Nucleus accumbens (tissue), 56 donors: Measurements from ENCODE around the gene FUT1.
"Not testable (repeated sequence)": the region's sequence is repeated elsewhere in the genome, so short reads cannot be mapped to it uniquely, and the experiment has no call there.

ENCODE experiments used
- DNase-seq, 56 donors: peaks; one replicate each; lab custom pipeline; 2025; lab: John Stamatoyannopoulos, UW

FUT1 gene

GRCh38 chr19:48752496-48753365 lies at the start of gene FUT1:
TSS of gene FUT1 (minus strand) at chr19:48752641. CDS start at chr19:48751281, 1,360 bp downstream.
- peak in 1 of 56 donors; percentile 14 for DNase-seq

DNA sequence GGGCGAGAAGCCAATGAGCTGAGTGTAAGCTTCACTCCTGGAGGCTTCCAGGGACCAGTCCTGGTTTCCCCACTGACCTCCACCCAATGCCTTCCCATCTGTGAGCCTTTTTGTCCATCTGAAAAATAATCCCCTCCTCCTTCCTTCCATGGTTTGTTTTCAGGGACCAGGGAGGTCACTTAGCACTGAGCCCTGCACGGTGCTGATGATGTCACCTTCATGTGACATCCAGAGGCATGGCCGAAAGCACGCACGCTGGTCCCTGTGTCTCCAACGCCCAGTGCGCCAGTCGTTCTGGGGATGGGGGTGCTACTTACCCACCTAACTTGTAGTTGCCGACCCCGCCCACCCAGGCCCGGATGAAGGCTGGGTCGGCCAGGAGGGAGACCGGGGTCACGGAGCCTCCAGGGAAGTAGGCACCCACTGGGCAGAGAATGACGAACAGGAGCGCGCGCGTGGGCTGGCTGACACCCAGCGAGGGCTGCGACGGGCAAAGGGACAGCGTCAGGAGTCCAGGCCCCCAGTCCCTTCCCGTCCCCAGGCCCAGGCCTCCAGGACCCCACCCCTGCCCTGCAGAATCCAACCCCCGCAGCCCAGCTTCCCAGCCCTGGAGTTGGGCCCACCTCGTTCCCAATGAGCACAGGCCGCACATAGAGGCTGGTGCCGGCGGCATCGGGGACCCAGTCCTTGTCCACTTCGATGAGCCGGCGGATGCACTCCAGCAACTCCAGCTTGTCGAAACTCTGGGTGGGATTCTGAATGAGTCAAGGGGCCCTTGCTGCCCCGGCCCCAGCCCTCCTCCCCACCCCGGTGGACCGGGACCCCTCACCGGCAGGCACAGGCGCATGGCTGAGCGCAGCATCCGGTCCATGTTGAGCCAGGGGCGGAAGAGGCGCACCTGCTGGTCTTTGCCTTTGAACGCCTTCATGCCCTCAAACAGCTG lies 47.2 kb upstream of the FUT1 start:
- no peak for DNase-seq

- DNase-seq: no peak
Observed at GRCh38 chr19:48798937-48799336, 46.5 kb upstream of the FUT1 start.

GRCh38 chr19:48797103-48797502 lies 44.7 kb upstream of the FUT1 start:
- DNase-seq: no peak

GRCh38 chr19:48796298-48797083 lies 44.0 kb upstream of the FUT1 start:
- DNase-seq: no peak

DNA sequence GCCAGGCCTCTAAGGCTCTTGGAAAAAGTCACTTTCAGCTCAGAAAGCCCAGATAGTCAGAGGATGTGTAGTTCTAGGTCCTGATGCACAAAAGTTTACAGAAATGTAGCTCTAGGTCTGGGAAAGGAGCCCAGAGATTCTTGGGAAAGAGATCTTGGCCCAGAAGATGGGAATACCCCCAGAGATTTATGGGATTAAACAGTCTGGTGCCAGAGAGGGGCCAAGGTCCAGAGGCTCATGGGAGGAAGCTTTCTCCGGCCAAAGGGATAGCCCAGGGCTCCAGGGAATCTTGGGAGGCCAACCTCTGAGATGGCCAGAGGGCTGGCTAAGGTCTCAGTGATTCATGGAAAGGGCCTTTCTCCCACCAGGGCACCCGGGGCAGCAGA lies 43.2 kb upstream of the FUT1 start:
- DNase-seq: peak in 1 of 56 donors; percentile 56

- DNase-seq: peak; percentile 73 to 99 (median 91)
Observed at GRCh38 chr19:48795055-48795684, 42.7 kb upstream of the FUT1 start.

DNA sequence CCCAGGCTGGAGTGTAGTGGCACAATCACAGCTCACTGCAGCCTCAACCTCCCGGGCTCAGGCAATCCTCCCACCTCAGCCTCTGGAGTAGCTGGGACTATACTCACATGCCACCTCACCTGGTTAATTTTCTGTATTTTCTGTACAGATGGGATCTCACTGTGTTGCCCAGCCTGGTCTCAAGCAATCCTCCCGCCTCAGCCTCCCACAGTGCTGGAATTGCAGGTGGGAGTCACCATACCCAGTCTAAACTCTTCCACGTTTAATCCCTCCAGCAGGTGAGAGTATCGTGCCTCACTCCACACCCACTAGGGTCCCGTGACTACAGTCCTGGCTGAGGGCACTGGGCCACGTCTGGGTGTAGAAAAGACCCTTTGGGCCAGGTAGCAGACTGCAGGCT lies 41.9 kb upstream of the FUT1 start:
- no peak for DNase-seq

DNA sequence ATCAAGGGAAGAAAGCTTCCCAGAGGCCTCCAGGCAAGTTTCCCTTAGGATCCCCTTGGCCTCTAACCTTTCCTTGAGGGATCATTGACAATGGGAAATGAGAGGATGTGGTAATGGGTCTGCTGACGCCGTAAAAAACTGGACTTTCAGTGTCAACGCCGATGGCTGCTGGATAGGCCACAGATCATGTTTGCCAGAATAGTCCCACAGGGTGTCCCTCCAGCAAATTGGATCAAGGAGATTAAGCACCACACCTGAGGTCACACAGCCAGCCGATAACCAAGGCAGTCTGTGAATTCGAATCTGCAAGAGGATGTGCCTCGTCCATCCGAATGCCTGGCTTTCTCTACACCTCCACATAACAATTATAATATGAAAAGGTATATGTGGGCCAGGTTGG lies 40.8 kb upstream of the FUT1 start:
- DNase-seq: no peak

DNA sequence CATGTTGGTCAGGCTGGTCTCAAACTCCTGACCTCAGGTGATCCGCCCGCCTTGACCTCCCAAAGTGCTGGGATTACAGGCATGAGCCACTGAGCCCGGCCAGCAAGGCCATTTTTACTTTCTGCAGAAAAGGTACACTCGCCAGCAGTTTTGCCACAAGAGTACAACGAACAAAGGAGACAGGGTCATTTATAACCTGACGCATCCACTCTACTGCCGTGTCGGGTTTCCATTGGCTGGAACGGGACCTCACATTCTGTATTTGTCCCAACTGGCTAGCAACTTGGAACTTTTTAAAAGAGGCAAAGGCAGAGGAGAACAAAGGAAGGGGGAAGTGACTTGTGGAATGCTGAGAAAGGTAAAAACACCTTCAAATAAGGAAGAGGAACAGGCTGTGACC lies 34.9 kb upstream of the FUT1 start:
- DNase-seq: not testable (repeated sequence)

GRCh38 chr19:48786422-48786821 lies 34.0 kb upstream of the FUT1 start:
- DNase-seq: not testable (repeated sequence)

DNA sequence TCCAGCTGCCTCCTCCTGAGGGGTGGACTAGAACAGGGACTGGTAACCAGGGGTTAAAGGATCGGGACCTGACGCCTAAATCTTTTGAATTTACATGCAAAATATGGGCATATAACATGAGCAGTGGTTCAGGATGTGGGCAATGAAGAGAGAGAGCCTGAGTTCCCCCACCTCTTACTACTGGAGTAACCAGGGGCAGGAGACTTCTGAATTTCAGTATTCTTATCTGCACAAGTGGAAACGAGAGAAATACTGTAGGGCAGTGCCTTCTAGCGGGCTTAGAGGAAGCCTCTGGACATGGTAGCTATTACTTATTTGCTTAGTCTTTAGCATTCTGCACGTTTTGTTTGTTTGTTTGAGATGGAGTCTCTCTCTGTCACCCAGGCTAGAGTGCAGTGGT lies 32.1 kb upstream of the FUT1 start:
- no peak for DNase-seq

DNA sequence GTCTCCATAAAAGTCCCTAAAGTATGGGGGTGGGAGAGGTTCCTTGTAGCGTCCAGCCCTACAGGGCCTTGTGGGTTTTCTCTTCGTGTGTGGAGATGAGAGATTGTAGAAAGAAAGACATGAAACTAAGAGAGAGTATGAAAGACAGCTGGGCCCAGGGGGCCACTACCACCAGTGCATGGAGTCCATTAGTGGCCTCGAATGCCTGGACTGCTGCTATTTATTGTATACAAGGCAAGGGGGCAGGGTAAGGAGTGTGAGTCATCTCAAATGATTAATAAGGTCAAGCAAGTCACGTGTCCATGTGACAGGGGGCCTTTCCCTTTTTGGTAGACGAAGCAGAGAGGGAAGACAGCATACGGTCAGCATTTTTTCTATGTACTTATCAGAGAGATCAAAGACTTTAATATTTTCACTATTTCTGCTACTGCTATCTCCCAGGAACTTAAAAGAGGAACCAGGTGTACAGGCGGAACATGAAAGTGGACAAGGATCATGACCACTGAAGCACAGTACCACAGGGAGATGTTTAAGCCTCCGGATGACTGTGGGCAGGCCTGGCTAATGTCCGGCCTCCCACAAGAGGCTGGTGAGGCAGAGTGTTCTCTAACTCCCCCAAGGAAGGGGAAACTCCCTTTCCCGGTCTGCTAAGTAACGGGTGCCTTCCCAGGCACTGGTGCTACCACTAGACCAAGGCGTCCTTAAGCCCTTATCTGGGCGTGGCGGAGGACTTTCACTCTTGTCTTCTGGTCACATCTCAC lies 28.4 kb upstream of the FUT1 start:
- no peak for DNase-seq

DNA sequence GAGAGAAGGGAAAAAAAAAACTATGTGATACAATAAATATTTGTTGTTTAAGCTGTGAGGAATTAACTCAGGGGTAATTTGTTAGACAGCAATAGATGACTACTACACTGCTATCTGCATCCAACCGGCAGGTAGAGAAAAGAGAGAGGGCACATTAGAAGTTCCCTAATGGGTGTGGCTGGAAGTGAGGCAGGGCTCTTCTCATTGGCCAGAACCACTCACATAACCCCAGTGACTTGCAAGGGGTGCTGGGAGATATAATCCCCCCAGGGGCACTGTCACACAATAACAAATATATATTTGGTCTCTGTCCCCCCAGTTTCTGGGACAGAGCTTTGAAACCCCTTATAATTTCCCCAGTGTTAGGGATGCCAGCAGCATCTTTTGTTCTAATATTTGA lies 27.2 kb upstream of the FUT1 start:
- no peak for DNase-seq

GRCh38 chr19:48777720-48778119 lies 25.3 kb upstream of the FUT1 start:
- no peak for DNase-seq

DNA sequence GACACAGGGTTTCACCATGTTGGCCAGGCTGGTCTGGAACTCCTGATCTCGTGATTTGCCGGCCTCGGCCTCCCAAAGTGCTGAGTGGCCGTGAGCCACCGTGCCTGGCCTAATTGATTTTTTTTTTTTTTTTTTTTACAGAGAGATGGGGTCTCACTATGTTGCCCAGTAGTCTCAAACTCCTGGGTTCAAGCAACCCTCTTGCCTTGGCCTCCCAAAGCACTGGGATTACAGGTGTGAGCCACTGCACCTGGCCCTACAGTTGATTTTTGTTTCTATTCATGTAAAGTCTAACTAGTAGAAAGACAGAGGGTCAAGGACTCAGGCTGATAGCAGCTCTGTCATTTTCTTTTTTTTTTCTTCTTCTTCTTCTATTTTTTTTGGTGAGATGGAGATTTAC lies 24.7 kb upstream of the FUT1 start:
- DNase-seq: no peak

GRCh38 chr19:48772503-48772953 lies 20.1 kb upstream of the FUT1 start:
- no peak for DNase-seq

GRCh38 chr19:48770734-48771472 lies 18.5 kb upstream of the FUT1 start:
- DNase-seq: no peak

DNA sequence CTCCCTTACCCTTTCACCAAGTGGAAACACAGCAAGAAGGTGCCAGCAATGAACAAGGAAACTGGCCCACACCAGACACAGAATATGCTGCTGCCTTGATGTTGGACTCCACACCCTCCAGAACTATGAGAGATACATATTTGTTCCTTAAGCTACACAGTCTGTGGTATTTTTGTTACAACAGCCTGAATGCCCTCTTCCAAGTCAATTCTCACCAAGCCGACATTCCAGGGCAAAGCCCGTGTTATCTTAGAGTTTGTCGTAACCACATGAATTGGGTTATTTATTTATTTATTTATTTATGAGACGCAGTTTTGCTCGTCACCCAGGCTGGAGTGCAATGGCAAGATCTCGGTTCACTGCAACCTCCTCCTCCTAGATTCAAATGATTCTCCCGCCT lies 17.8 kb upstream of the FUT1 start:
- no peak for DNase-seq
